ENCODE measurements around the gene DDX56. TPM values are rescaled to one million over a fixed set of nuclear protein-coding genes. Genes with fewer than 3 reads are reported as not detected.
"Not testable (repeated sequence)": the region's sequence is repeated elsewhere in the genome, so short reads cannot be mapped to it uniquely, and the experiment has no call there.

Gene DDX56
- total RNA-seq, 1 donor from 2014 or later: 28.4 TPM

GRCh38 chr7:44563171-44563679, 10.5 kb downstream of the DDX56 start:
- no peak for DNase-seq (ENCODE audit: low spot score)

GRCh38 chr7:44562622-44562962, 11.1 kb downstream of the DDX56 start:
- DNase-seq (ENCODE audit: low spot score): not testable (repeated sequence)

GRCh38 chr7:44561962-44562621, 11.6 kb downstream of the DDX56 start:
- DNase-seq (ENCODE audit: low spot score): peak; percentile 72

GRCh38 chr7:44561481-44561880, 12.2 kb downstream of the DDX56 start:
- DNase-seq (ENCODE audit: low spot score): no peak

- DNase-seq (ENCODE audit: low spot score): no peak
These were observed 14.2 kb downstream of the DDX56 start for GRCh38 chr7:44559485-44559884.

- no peak for DNase-seq (ENCODE audit: low spot score)
These were observed 16.2 kb downstream of the DDX56 start for GRCh38 chr7:44557485-44557884.

GRCh38 chr7:44555350-44555749, 18.4 kb downstream of the DDX56 start:
- no peak for DNase-seq (ENCODE audit: low spot score)

GRCh38 chr7:44552473-44553005, 21.2 kb downstream of the DDX56 start:
- DNase-seq (ENCODE audit: low spot score): not testable (repeated sequence)

GRCh38 chr7:44549457-44549856, 24.3 kb downstream of the DDX56 start:
- DNase-seq (ENCODE audit: low spot score): no peak

- no peak for DNase-seq (ENCODE audit: low spot score)
These were observed 24.8 kb downstream of the DDX56 start for GRCh38 chr7:44548893-44549292.

GRCh38 chr7:44547536-44548231, 26.0 kb downstream of the DDX56 start:
- no peak for DNase-seq (ENCODE audit: low spot score)

- no peak for DNase-seq (ENCODE audit: low spot score)
These were observed 31.7 kb downstream of the DDX56 start for GRCh38 chr7:44541876-44542610.

GRCh38 chr7:44541028-44541869, 32.5 kb downstream of the DDX56 start, which contains the start of gene NPC1L1:
Gene NPC1L1, minus strand, starts transcription at chr7:44541330. Its CDS starts 71 bp downstream, at chr7:44541259.
- DNase-seq (ENCODE audit: low spot score): no peak

GRCh38 chr7:44540592-44541027, 33.1 kb downstream of the DDX56 start:
- no peak for DNase-seq (ENCODE audit: low spot score)

GRCh38 chr7:44539669-44540506, 33.8 kb downstream of the DDX56 start:
- no peak for DNase-seq (ENCODE audit: low spot score)

GRCh38 chr7:44538798-44539668, 34.7 kb downstream of the DDX56 start:
- DNase-seq (ENCODE audit: low spot score): no peak

GRCh38 chr7:44538093-44538797, 35.5 kb downstream of the DDX56 start:
- no peak for DNase-seq (ENCODE audit: low spot score)

GRCh38 chr7:44537442-44537841, 36.3 kb downstream of the DDX56 start:
- no peak for DNase-seq (ENCODE audit: low spot score)

- DNase-seq (ENCODE audit: low spot score): no peak
These were observed 37.6 kb downstream of the DDX56 start for GRCh38 chr7:44536090-44536489.
